Stimulated activated CD4-positive, alpha-beta T cell treated with anti-CD3 and anti-CD28 coated beads, Interleukin-12 subunit alpha, Interleukin-12 subunit beta, amount 100 ng/mL, for 4 hours (primary cell): Measurements from ENCODE around the gene PARD3B.

Source experiments
- DNase-seq: peaks from one replicate; pipeline ENCODE4 v3.0.0-alpha.2; 2020

PARD3B gene

GRCh38 chr2:204909791-204910190 is 364.5 kb downstream of the PARD3B start:
- DNase-seq, result no peak

GRCh38 chr2:204913312-204913711 is 368.0 kb downstream of the PARD3B start:
- DNase-seq, result no peak

GRCh38 chr2:204913854-204914464 is 368.7 kb downstream of the PARD3B start:
- DNase-seq, result no peak

DNA sequence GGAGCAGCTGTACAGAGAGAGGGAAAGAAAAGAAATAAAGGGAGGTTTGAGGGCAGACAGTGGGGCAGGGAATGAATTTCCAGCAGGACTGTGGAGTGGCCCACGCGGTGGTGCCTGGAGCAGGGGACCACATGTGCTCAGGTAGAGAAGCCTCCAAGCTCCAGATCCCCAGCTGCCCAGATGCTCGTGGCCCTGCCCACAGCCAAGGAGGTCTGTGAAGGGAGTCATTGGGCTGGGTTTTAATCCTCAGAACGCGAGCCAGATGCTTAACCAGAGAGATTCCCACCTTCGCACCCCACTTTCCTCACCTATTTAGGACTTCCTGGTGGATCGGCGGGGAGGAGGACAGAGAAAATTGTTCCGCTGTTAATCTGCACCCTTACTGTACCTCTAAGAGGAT is 369.4 kb downstream of the PARD3B start:
- no peak for DNase-seq

GRCh38 chr2:204917089-204917701 is 371.9 kb downstream of the PARD3B start:
- no peak for DNase-seq

DNA sequence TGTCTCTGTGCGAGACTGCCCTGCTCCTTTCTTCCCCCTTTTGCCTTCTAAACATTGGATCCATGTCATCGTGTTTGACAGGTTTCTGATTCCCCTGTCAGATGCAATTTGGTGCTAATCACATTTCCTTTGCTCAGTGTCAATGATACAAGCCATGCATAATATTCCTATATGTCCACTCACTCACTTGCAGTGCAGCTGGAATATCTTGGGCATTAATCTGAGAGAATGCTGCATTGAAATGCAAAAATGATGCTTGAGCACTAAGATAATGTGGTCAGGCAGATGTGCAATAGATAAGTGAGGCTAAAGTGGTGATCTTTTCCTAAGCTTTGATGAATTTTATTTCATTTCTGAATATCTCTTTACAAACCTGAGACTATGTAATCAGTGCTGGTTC is 375.5 kb downstream of the PARD3B start:
- DNase-seq, result no peak

GRCh38 chr2:204923957-204924356 is 378.7 kb downstream of the PARD3B start:
- no peak for DNase-seq

DNA sequence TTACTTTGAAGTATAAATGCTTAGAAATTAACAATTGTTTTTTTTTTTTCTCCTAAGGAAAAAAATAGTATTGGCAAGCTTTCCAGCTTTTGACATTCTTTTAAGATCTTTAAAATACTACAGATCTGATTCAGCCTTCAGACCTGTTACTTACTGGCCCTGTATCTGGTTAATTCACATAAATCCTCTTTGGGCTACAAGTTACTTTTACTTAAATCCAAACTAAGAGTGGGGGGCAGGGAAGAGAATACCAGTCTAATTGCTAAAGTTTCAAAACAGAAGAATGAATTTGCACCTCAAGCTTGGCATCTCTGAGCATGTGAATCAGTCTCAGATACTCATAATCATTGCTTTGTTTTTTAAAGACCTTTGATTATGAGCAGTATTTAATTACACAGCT is 386.3 kb downstream of the PARD3B start:
- no peak for DNase-seq

- DNase-seq, result no peak
Observed at GRCh38 chr2:204933735-204934374, 388.6 kb downstream of the PARD3B start.

- DNase-seq, result no peak
Observed at GRCh38 chr2:204944927-204945326, 399.7 kb downstream of the PARD3B start.

DNA sequence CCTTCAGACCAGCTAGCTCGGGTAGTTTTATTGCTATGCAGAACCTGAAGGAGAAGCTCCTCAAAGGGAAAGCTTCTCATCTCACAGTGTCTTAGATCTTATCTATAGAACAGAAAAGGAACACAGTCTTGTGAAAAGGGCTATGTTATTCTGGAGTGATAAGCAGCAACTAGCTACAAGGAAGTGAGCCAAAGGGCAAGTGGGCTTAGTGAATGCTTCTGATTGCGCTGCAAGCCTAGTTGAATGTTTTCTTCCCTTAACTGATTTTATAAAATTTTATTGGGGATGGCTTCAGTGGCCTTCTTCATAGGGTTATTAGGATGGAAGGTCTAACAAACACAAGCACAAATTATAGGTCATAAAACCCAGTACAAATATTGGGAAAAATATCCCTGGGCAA is 400.1 kb downstream of the PARD3B start:
- no peak for DNase-seq

DNA sequence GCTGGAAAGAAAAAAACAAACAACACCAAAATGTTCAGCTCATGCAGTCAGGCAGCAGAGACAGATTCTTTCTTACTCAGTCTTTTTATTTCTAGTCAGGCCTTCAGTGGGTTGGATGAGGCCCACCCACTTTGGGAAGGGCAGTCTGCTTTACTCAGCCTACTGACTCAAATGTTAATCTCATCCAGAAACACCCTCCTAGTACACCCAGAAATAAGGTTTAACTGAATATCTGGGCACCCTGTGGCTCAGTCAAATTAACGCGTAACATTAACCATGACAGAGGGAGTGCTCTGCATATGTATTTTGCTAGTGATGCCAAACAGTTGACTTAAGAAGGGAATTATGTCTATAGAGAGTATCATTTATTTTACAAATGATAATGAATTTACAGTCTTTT is 401.6 kb downstream of the PARD3B start:
- DNase-seq, result no peak

GRCh38 chr2:204947405-204947804 is 402.1 kb downstream of the PARD3B start:
- DNase-seq, result no peak

DNA sequence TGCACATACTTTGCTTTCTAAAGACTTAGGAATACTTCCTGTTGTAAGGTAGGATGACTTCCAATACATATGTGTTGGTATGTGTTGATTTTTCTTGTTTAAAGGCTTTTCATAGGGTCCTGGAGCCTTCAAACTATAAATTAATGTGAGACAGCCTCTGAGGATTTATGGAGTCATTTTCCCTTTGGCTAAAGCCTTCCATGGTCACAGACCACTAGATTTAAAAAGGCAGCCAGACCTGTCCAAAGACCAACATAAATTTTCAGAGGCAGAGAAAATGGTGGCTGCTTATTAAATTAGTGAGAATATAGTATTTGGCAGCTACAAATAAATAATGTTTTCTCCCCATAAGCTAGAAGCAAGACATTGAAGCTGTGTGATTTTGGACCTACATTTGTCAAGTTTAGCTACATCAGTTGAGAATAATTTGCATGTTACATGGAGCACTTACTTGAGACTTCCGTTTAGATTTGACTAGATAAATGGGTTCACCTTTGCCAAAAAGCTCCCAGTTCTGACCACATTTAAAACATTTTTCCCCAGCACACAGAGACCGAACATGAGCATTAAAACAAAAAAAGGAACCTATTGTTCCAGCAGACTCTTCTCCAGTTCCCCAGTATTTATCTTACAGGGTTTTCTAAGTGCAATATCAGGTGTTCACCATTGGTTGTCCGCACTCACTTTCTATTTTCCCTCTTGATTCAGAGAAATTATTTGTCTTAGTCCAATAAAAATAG is 402.9 kb downstream of the PARD3B start:
- DNase-seq, result no peak

DNA sequence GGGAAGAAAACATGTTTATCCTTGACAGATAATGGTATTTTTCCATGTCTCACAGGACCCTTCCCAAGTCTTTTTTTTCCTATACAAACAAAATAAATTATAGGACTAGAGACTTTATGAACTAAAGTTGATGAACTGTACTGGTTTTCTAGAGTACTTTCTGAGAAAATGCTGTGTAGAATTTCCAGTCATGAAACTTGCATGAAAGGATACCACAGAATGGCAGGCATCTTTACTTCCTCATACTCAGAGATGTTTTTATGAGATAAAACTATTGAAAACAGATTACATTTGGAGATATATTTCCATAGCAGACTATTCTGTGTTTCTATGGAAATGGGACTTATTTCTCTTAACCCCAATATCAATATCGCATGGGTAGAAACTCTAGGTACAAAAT is 403.5 kb downstream of the PARD3B start:
- no peak for DNase-seq

GRCh38 chr2:204950695-204951346 is 405.5 kb downstream of the PARD3B start:
- no peak for DNase-seq

GRCh38 chr2:204958371-204958770 is 413.1 kb downstream of the PARD3B start:
- no peak for DNase-seq

DNA sequence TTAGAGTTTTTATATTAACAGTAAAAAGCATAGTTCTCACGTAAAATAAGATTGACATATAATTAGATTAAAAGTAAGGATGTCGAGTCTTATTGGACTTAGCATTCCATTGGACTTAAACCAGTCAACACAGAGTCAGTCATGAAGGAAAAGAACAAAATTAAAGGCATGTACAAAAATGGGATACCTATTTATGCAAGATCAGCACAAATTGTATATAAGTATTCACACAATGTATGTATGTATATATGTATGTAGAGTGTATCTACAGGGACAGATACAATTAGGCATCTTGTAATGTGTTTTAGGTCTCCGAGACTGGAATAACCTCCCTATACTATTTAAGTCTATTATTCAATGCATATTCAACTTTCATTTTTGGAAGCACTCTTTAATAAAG is 419.1 kb downstream of the PARD3B start:
- no peak for DNase-seq

- no peak for DNase-seq
Observed at GRCh38 chr2:204966245-204966644, 421.0 kb downstream of the PARD3B start.

DNA sequence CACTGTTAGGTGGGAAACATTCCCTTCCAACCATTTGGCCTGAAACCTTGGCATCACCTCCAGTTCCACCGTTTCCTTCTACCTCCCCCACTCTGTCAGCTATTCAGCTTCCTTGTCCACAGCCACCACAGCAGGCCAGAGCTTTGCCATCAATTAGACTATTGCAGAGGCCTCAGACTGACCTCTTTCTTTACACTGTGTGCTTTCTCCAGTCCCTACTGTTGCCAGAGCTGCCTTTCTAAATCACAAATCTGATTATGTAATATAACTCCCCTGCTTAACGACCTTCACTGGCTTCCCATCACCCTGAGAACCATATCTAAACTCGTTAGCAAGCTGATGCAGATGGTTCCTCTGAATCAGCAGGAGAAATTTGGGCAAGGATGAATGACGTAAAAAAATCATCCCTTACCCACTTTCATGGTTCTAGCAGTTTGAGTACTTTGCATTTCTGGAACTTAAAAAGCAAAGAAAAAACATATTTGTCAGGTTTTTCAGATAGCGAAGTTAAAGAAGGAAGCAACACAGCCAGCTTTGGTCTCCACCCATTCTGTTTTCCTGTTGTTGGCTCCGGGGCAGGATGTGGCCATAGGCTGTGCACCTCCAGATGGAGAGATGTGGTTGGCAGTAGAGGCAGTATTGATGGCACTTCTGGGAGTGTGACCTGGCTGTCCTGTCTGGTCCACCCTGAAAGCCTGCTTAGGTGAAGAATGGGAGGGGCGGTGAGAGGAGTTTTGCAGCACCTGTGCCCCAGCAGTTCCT is 422.1 kb downstream of the PARD3B start:
- DNase-seq, result peak; percentile 15

GRCh38 chr2:204971206-204971907 is 426.1 kb downstream of the PARD3B start:
- DNase-seq, result no peak

- no peak for DNase-seq
Observed at GRCh38 chr2:204972161-204972560, 426.9 kb downstream of the PARD3B start.
